ENCODE measurements around the gene CSKMT.

GRCh38 chr11:62705880-62706849 lies 41.1 kb downstream of the CSKMT start:
- TF ChIP-seq CTCF (IDR thresholded peaks at IDR 0.05) = no peak
- TF ChIP-seq POLR2A (IDR thresholded peaks at IDR 0.05) = peak in 1 of 2 donors; percentile 66
